A549 (cell line): ENCODE data around the gene PIAS2. TPM values are rescaled to one million over a fixed set of nuclear protein-coding genes. Genes with fewer than 3 reads are reported as not detected.

ENCODE experiments used
- ATAC-seq, 2 experiments: fragments of 200-7000 bp in 1 of 2; fragments of >200 bp in 1 of 2; cut with Nextera tagmentation in 1 of 2; cut with Tn5 transposase in 1 of 2; 3 replicates each; pipeline versions ENCODE4 v1.8.0 to v1.9.1; 2018 to 2020; ENCODE audit warnings: mild to moderate bottlenecking in 1 of 2, moderate library complexity in 1 of 2
- CTCF ChIA-PET: fragments of 300-600 bp; sonication (Branson Sonifier 250); formaldehyde crosslinking; extraction: SDS; loops from one replicate; lab custom pipeline; 2021; ENCODE audit warnings: antibody characterized with exemption, inconsistent platforms; lab: Yijun Ruan, JAX
- POLR2A ChIA-PET: fragments of 350-600 bp; formaldehyde crosslinking; extraction: SDS; loops from one replicate; lab custom pipeline; 2021; ENCODE audit warnings: antibody characterized with exemption, inconsistent platforms; lab: Yijun Ruan, JAX
- DNase-seq, 2 experiments: peaks; one replicate each; pipeline versions ENCODE4 v3.0.0 to v3.0.0-alpha.2; 2011 to 2016; ENCODE audit warnings: low read depth in 1 of 2, low spot score in 1 of 2
- FAIRE-seq: peaks from 2 replicates; lab custom pipeline; 2011; peaks lifted over from hg19 to GRCh38; lab: Jason Lieb, UNC
- H3K27ac ChIP-seq, 2 experiments: fragments of >200 bp; sonication (Bioruptor Twin); formaldehyde crosslinking; 3 replicates each; pipeline ENCODE4 v1.5.1; 2016 to 2017
- H3K4me1 ChIP-seq: fragments of >200 bp; sonication (Bioruptor Twin); formaldehyde crosslinking; 3 replicates; pipeline ENCODE4 v1.6.1; 2016
- H3K4me2 ChIP-seq: fragments of >200 bp; sonication (Bioruptor Twin); formaldehyde crosslinking; 3 replicates; pipeline ENCODE4 v1.6.1; 2016
- H3K4me3 ChIP-seq: fragments of >200 bp; sonication (Bioruptor Twin); formaldehyde crosslinking; 3 replicates; pipeline ENCODE4 v1.5.1; 2016
- H3K9me3 ChIP-seq: fragments of >200 bp; sonication (Bioruptor Twin); formaldehyde crosslinking; 3 replicates; pipeline ENCODE4 v1.6.1; 2016
- CEBPB ChIP-seq, 2 experiments: fragments of >200 bp in 1 of 2; sonication (Bioruptor Twin) in 1 of 2; formaldehyde crosslinking in 1 of 2; IDR thresholded peaks; 2 replicates each; pipeline ENCODE4 v1.6.1; 2012 to 2016
- FOXS1 ChIP-seq: fragments of 250-450 bp; sonication (Bioruptor Pico); IDR thresholded peaks from 2 replicates; pipeline ENCODE4 v1.5.0; 2020; ENCODE audit warnings: mild to moderate bottlenecking, moderate library complexity
- HES2 ChIP-seq: fragments of >200 bp; sonication (Bioruptor Twin); formaldehyde crosslinking; IDR thresholded peaks from 2 replicates; pipeline ENCODE4 v1.6.1; 2016
- MAX ChIP-seq: IDR thresholded peaks from 2 replicates; pipeline ENCODE4 v1.6.1; 2012
- MAZ ChIP-seq: fragments of 150-350 bp; IDR thresholded peaks from 2 replicates; pipeline ENCODE4 v1.6.1; 2014; ENCODE audit warnings: antibody characterized with exemption, low read depth, low read length, borderline replicate concordance
- RAD21 ChIP-seq, 2 experiments: fragments of >200 bp in 1 of 2; sonication (Bioruptor Twin) in 1 of 2; formaldehyde crosslinking in 1 of 2; IDR thresholded peaks in 1 of 2; conservative IDR thresholded peaks in 1 of 2; 2 replicates in 1 of 2; 3 replicates in 1 of 2; pipeline ENCODE4 v1.6.1; 2012 to 2018; ENCODE audit warnings: inconsistent platforms in 1 of 2
- RFX5 ChIP-seq: fragments of 450-650 bp; IDR thresholded peaks from 2 replicates; pipeline ENCODE4 v1.7.1; 2014; ENCODE audit warnings: antibody characterized with exemption, mild to moderate bottlenecking, moderate library complexity
- SREBF2 ChIP-seq: fragments of 450-650 bp; IDR thresholded peaks from 2 replicates; pipeline ENCODE4 v1.6.1; 2014; ENCODE audit warnings: mild to moderate bottlenecking, moderate library complexity
- ZC3H11A ChIP-seq: fragments of 450-650 bp; IDR thresholded peaks from 2 replicates; pipeline ENCODE4 v1.6.1; 2014; ENCODE audit warnings: antibody characterized with exemption, mild to moderate bottlenecking
- ZNF302 ChIP-seq: fragments of 250-450 bp; sonication (Bioruptor Pico); IDR thresholded peaks from 2 replicates; pipeline ENCODE4 v1.9.0; 2021; ENCODE audit warnings: inconsistent platforms, mild to moderate bottlenecking, moderate library complexity
- ZSCAN20 ChIP-seq: fragments of 250-450 bp; sonication (Bioruptor Pico); IDR thresholded peaks from 2 replicates; pipeline ENCODE4 v1.8.0; 2022; ENCODE audit warnings: mild to moderate bottlenecking, moderate library complexity
- WGBS: methylation state at CpG from one replicate; pipeline ENCODE4 v1.1.6; 2017; ENCODE audit errors: missing lambda C conversion rate; 5-methylcytosine and 5-hydroxymethylcytosine counted together
- polyA plus RNA-seq, 4 experiments: library from polyadenylated mRNA; depleted of rRNA in 3 of 4; stranded (reverse); fragments of >200 nt; fragmentation: RNase III in 1 of 4; extraction: RNeasy Plus Mini Kit Qiagen cat#74134 plus additional on column Dnase treatment in 1 of 4; gene quantifications; 2 replicates in 3 of 4; 3 replicates in 1 of 4; pipeline ENCODE4 v1.2.3, GENCODE V29; 2011 to 2017
- TF ChIP-seq, protein P1 (sequence below): fragments of 450-650 bp; IDR thresholded peaks from 2 replicates; pipeline ENCODE4 v1.6.1; 2014; ENCODE audit warnings: antibody characterized with exemption
- TF ChIP-seq, protein P2 (sequence below): fragments of >200 bp; sonication (Bioruptor Twin); formaldehyde crosslinking; IDR thresholded peaks from 3 replicates; pipeline ENCODE4 v1.5.1; 2016
- TF ChIP-seq, protein P3 (sequence below): IDR thresholded peaks from 2 replicates; pipeline ENCODE4 v1.6.1; 2012

Gene PIAS2
- polyA plus RNA-seq, 2 of the 4 experiments (the other 2 are of a cell fraction), result 6.7 to 6.8 TPM

GRCh38 chr18:46950064-46950656, 32.9 kb upstream of the PIAS2 start:
- TF ChIP-seq, protein P1, sequence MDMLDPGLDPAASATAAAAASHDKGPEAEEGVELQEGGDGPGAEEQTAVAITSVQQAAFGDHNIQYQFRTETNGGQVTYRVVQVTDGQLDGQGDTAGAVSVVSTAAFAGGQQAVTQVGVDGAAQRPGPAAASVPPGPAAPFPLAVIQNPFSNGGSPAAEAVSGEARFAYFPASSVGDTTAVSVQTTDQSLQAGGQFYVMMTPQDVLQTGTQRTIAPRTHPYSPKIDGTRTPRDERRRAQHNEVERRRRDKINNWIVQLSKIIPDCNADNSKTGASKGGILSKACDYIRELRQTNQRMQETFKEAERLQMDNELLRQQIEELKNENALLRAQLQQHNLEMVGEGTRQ, result no peak
- TF ChIP-seq, protein P2, sequence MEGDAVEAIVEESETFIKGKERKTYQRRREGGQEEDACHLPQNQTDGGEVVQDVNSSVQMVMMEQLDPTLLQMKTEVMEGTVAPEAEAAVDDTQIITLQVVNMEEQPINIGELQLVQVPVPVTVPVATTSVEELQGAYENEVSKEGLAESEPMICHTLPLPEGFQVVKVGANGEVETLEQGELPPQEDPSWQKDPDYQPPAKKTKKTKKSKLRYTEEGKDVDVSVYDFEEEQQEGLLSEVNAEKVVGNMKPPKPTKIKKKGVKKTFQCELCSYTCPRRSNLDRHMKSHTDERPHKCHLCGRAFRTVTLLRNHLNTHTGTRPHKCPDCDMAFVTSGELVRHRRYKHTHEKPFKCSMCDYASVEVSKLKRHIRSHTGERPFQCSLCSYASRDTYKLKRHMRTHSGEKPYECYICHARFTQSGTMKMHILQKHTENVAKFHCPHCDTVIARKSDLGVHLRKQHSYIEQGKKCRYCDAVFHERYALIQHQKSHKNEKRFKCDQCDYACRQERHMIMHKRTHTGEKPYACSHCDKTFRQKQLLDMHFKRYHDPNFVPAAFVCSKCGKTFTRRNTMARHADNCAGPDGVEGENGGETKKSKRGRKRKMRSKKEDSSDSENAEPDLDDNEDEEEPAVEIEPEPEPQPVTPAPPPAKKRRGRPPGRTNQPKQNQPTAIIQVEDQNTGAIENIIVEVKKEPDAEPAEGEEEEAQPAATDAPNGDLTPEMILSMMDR, result peak; percentile 52
- no peak for TF ChIP-seq CEBPB (IDR thresholded peaks at IDR 0.05)
- TF ChIP-seq RAD21 (conservative IDR thresholded peaks at IDR 0.05 in 1 of 2, IDR thresholded peaks at IDR 0.05 in 1 of 2), result peak in 1 of 2 experiments; percentile 30; a peak in 2 of 5 replicates
- CTCF ChIA-PET, result interaction anchor here (1.6 to 1.9 kb wide), 2 partner anchors 9 to 11 kb away, joined by 6 to 7 read pairs; no protein-coding TSS in a partner anchor
- Histone ChIP-seq H3K27ac (no peak overlapping the region), H3K4me2 (no peak overlapping the region), H3K4me3 (no peak overlapping the region), H3K4me1 (no peaks in the 10 kb centered on the region), H3K9me3 (no peaks in the 10 kb centered on the region)
- POLR2A ChIA-PET, result no interaction called here
- ATAC-seq (no peak), DNase-seq (peak in 1 of 2 experiments; percentile 9), FAIRE-seq (no peak)
- WGBS, result 24% methylated on average over 5 of the region's 5 CpGs

GRCh38 chr18:46946656-46947282, 29.5 kb upstream of the PIAS2 start:
- ATAC-seq (peak; percentile 98 to 100), FAIRE-seq (no peak), DNase-seq (peak; percentile 80 to 88)
- peak overlapping the region; percentile 54 for H3K4me2 ChIP-seq
- peak overlapping the region; percentile 48 for H3K4me3 ChIP-seq
- no peaks in the 10 kb centered on the region for H3K9me3 ChIP-seq
- TF ChIP-seq ZC3H11A (no peak), ZNF302 (CRISPR knock-in tag) (no peak), ZSCAN20 (CRISPR knock-in tag) (no peak), MAX (no peak), RFX5 (peak; percentile 64), HES2 (no peak), MAZ (no peak), FOXS1 (CRISPR knock-in tag) (no peak), SREBF2 (no peak)
- TF ChIP-seq, protein P2, result no peak
- TF ChIP-seq, protein P3, sequence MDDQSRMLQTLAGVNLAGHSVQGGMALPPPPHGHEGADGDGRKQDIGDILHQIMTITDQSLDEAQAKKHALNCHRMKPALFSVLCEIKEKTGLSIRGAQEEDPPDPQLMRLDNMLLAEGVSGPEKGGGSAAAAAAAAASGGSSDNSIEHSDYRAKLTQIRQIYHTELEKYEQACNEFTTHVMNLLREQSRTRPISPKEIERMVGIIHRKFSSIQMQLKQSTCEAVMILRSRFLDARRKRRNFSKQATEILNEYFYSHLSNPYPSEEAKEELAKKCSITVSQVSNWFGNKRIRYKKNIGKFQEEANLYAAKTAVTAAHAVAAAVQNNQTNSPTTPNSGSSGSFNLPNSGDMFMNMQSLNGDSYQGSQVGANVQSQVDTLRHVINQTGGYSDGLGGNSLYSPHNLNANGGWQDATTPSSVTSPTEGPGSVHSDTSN, result peak; percentile 79
- WGBS, result 1% methylated on average over 27 of the region's 32 CpGs
- POLR2A ChIA-PET, result no interaction called here
- CTCF ChIA-PET, result interaction anchor here (0.7 kb wide), 1 partner anchor 9 kb away, joined by 3 read pairs; no protein-coding TSS in a partner anchor
- 0 out of 6 replicates have a peak overlapping the region, but pooled peaks of 1 of the 2 experiments have one; percentile 13 for H3K27ac ChIP-seq
- H3K4me1 ChIP-seq, result no peaks in the 10 kb centered on the region
